GM12872 (cell line): ENCODE results near the gene FOXK1.

Experiments
- TF ChIP-seq, protein P1 (sequence below): IDR thresholded peaks from 3 replicates; pipeline ENCODE4 v1.5.1; 2011; ENCODE audit warnings: low read depth, mild to moderate bottlenecking, low read length, moderate library complexity; ENCODE audit not compliant: insufficient read depth

The FOXK1 gene

DNA sequence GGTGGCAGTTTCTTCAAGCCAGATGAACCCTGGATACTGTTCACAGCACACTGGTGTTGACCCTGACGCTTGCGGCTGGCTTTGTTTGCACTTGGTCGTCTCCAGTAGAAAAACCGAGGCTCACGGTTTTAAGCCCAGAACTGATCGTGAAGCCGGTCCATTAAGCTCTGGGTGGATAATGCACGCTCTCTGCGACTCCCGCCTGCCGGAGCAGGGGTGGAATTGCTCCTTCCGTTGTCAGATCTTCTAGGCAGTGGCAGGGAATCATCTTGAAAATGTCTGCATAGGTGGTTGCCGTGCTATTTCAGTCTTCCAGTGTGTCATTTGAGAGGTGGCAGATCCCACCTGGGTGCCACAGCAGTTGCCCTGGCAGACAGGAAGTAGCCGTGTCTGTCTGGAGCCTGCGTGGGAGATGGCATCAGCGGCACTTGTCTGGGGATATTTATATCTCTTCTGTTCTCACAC, 57.5 kb downstream of the FOXK1 start:
- TF ChIP-seq, protein P1, sequence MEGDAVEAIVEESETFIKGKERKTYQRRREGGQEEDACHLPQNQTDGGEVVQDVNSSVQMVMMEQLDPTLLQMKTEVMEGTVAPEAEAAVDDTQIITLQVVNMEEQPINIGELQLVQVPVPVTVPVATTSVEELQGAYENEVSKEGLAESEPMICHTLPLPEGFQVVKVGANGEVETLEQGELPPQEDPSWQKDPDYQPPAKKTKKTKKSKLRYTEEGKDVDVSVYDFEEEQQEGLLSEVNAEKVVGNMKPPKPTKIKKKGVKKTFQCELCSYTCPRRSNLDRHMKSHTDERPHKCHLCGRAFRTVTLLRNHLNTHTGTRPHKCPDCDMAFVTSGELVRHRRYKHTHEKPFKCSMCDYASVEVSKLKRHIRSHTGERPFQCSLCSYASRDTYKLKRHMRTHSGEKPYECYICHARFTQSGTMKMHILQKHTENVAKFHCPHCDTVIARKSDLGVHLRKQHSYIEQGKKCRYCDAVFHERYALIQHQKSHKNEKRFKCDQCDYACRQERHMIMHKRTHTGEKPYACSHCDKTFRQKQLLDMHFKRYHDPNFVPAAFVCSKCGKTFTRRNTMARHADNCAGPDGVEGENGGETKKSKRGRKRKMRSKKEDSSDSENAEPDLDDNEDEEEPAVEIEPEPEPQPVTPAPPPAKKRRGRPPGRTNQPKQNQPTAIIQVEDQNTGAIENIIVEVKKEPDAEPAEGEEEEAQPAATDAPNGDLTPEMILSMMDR, result no peak

DNA sequence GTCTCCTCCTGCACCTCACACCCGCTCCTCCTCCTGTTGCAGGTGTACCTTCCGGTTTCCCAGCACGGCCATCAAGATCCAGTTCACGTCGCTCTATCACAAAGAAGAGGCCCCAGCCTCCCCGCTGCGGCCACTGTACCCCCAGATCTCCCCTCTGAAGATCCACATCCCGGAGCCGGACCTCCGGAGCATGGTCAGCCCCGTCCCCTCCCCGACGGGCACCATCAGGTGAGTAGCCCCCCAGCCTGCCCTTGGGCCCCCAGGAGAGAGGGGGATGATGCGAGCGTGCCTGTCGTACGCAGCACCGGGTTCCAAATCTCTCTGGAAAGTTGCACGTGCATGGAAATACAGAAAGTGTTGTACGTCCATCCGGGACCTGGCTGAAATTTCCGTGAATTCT, 58.7 kb downstream of the FOXK1 start:
- TF ChIP-seq, protein P1, result no peak

DNA sequence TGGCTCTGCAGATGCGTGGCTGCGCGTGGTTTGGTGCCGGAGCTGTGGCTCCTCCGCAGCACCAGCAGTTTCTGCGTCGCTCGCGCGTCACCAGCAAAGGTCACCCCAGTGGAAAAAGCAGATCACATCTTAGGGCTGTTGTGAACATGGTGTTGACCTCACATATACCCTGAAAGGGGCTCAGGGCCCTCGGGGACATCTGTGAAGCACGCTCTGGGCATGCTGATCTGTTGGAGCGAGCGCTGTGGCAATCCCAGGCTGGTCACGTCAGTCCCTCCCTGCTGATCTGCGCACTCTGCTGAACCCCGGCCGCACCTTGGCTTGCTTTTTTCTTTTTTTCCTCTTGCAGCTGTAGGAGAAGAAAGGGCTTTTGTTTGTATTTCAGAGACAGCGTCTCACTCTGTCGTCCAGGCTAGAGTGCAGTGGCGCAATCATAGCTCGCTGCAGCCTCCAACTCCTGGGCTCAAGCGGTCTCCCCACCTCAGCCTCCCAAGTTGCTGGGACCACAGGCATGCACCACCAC, 60.0 kb downstream of the FOXK1 start:
- TF ChIP-seq, protein P1, result no peak

DNA sequence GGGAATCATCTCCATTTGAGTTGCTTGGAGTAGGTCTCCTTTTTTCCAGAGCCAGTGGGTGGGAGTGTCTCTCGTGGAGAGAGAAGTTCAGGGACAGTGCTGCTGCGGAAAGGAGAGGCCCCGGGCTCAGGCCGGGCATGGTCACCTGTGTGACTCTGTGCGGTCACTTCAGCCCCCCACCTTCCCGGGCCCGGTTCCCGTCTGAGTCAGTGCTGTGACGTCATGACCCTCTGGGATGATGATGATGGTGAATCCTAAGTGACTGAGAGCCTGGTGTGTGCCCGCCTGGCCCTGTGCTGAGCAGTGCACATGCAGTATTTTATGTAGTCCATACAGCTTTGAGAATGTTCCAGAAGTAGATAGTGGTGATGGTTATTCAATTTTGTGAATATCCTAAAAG, 60.8 kb downstream of the FOXK1 start:
- TF ChIP-seq, protein P1, result no peak

DNA sequence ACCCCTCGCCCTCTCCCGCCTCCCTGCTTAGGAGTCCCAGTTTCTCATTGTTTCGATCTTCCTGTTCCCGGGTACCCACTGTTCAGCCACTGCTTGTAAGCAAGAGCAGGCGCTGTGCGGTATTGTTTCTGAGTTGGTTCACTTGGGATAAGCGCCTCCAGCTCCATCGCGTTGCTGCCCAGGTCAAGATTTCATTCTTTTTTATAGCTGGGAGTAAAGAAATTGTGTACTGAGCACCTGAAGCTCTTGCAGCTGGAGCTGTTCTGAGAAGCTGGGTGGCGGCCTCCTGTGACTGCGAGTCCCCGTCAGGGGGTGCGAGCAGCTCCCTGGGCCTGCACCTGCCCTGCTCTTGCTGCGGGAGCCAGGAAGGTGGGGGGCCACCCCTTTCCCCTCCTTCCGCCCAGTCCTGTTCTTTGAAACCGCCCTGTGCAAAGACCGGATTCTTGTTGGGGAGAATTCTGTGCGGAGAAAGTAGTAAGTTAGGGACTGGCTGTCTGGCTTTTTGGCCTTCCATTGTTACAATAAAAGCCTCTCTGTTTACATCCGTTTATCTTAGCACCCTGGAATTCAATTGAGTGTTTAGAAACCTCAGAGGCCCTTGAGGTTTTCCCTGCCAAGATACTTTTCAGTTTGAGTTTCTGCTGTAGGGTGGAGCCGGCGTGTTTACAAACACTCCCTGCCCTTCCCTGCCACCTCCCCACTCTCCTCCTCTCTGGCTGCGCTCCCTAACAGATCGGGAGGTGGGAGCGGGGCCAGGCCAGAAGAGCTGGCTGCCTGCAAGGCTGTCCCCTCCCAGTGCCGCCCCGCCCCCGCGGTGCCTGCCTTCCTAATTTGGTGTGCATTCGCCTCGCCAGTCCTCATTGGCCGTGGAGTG, 62.5 kb downstream of the FOXK1 start:
- TF ChIP-seq, protein P1, result no peak

DNA sequence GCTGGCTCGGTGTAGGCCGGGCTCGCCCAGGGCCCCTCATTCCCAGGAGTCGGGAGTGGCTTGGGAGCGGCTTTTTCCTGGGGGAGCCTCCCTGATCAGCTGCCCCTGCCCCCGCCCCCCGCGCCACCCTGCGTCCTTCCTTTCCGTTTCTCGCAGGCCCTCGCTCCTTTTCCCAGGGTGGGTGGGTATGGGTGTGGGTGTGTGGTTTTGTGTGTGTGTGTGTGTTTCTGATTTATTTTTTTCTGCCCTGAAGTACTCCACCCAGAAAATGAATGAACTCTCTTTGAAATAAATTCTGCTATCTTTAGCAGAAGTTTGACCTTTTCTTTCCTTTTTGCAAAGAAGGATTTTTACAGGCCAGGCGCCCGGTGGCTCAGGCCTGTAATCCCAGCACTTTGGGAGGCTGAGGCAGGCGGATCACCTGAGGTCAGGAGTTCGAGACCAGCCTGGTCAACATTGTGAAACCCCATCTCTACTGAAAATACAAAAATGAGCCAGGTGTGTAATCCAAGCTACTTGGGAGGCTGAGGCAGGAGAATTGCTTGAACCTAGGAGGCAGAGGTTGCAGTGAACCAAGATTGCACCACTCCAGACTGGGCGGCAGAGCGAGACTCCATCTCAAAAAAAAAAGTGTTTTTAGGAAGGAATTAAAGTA, 63.3 kb downstream of the FOXK1 start:
- TF ChIP-seq, protein P1, result no peak
